ENCODE data around the gene CSH1. TPM values are rescaled to one million over a fixed set of nuclear protein-coding genes. Genes with fewer than 3 reads are reported as not detected.
A peak's percentile ranks its signal among the peaks of the same experiment; 100 is the strongest.
"Not testable (repeated sequence)": the region's sequence is repeated elsewhere in the genome, so short reads cannot be mapped to it uniquely, and the experiment has no call there.

Gene CSH1
- total and polyA plus RNA-seq, 2 donors (not counting 1 experiment from before 2014, with no cell fraction given) = not detected

GRCh38 chr17:63903787-63904201, 7.4 kb upstream of the CSH1 start:
- not testable (repeated sequence) for H3K9me3 ChIP-seq (ENCODE audit: control insufficient read depth, insufficient read depth, low read depth, low read length); H3K4me3 ChIP-seq (replicated peaks in 1 of 4; ENCODE audit: control extremely low read depth in 1 of 4, insufficient read depth in 1 of 4, low read depth in 3 of 4, low read length in 4 of 4); H4K20me1 ChIP-seq (ENCODE audit: control insufficient read depth, extremely low read depth, insufficient read depth, low read length); H3K4me1 ChIP-seq (ENCODE audit: control insufficient read depth, extremely low read depth, insufficient read depth, low read length); H3K36me3 ChIP-seq (ENCODE audit: control insufficient read depth, insufficient read depth, low read length); H3K9ac ChIP-seq (ENCODE audit: insufficient read depth, low read length); H3K27ac ChIP-seq (ENCODE audit: insufficient read depth, low read length); H2AFZ ChIP-seq (ENCODE audit: low read length); H3K79me2 ChIP-seq (ENCODE audit: control insufficient read depth, insufficient read depth, low read length); H3K27me3 ChIP-seq (ENCODE audit: control insufficient read depth, insufficient read depth, low read length); H3K4me2 ChIP-seq (ENCODE audit: extremely low read depth, insufficient read depth, low read length)
- DNase-seq (ENCODE audit: low read depth in 2 of 2) = peak in 1 of 2 donors; percentile 8
- peak; percentile 25 to 31 for TF ChIP-seq CTCF (conservative IDR thresholded peaks at IDR 0.05 in 1 of 2, IDR thresholded peaks at IDR 0.05 in 1 of 2; ENCODE audit: low read depth in 1 of 2, low read length in 2 of 2)

GRCh38 chr17:63901971-63902370, 5.6 kb upstream of the CSH1 start:
- H3K9ac ChIP-seq (ENCODE audit: insufficient read depth, low read length); H3K9me3 ChIP-seq (ENCODE audit: control insufficient read depth, insufficient read depth, low read depth, low read length); DNase-seq (ENCODE audit: low read depth in 2 of 2): not testable (repeated sequence)

GRCh38 chr17:63898899-63899798, 2.8 kb upstream of the CSH1 start:
- H3K4me3 ChIP-seq (replicated peaks in 1 of 4; ENCODE audit: control extremely low read depth in 1 of 4, insufficient read depth in 1 of 4, low read depth in 3 of 4, low read length in 4 of 4); H3K27me3 ChIP-seq (ENCODE audit: control insufficient read depth, insufficient read depth, low read length); H3K4me2 ChIP-seq (ENCODE audit: extremely low read depth, insufficient read depth, low read length); DNase-seq (ENCODE audit: low read depth in 2 of 2); H4K20me1 ChIP-seq (ENCODE audit: control insufficient read depth, extremely low read depth, insufficient read depth, low read length); H3K9ac ChIP-seq (ENCODE audit: insufficient read depth, low read length); H3K79me2 ChIP-seq (ENCODE audit: control insufficient read depth, insufficient read depth, low read length); H2AFZ ChIP-seq (ENCODE audit: low read length); H3K36me3 ChIP-seq (ENCODE audit: control insufficient read depth, insufficient read depth, low read length); H3K9me3 ChIP-seq (ENCODE audit: control insufficient read depth, insufficient read depth, low read depth, low read length); H3K4me1 ChIP-seq (ENCODE audit: control insufficient read depth, extremely low read depth, insufficient read depth, low read length); H3K27ac ChIP-seq (ENCODE audit: insufficient read depth, low read length): not testable (repeated sequence)

More at GRCh38 chr17:63901971-63902370, 5.6 kb upstream of the CSH1 start:
- H3K79me2 ChIP-seq (ENCODE audit: control insufficient read depth, insufficient read depth, low read length); H2AFZ ChIP-seq (ENCODE audit: low read length); H3K4me2 ChIP-seq (ENCODE audit: extremely low read depth, insufficient read depth, low read length); H4K20me1 ChIP-seq (ENCODE audit: control insufficient read depth, extremely low read depth, insufficient read depth, low read length); H3K4me1 ChIP-seq (ENCODE audit: control insufficient read depth, extremely low read depth, insufficient read depth, low read length); H3K4me3 ChIP-seq (replicated peaks in 1 of 4; ENCODE audit: control extremely low read depth in 1 of 4, insufficient read depth in 1 of 4, low read depth in 3 of 4, low read length in 4 of 4); H3K36me3 ChIP-seq (ENCODE audit: control insufficient read depth, insufficient read depth, low read length); H3K27me3 ChIP-seq (ENCODE audit: control insufficient read depth, insufficient read depth, low read length); H3K27ac ChIP-seq (ENCODE audit: insufficient read depth, low read length): not testable (repeated sequence)

- not testable (repeated sequence) for H3K9ac ChIP-seq (ENCODE audit: insufficient read depth, low read length); H4K20me1 ChIP-seq (ENCODE audit: control insufficient read depth, extremely low read depth, insufficient read depth, low read length); H3K79me2 ChIP-seq (ENCODE audit: control insufficient read depth, insufficient read depth, low read length); H3K36me3 ChIP-seq (ENCODE audit: control insufficient read depth, insufficient read depth, low read length); H3K9me3 ChIP-seq (ENCODE audit: control insufficient read depth, insufficient read depth, low read depth, low read length); H3K4me3 ChIP-seq (replicated peaks in 1 of 4; ENCODE audit: control extremely low read depth in 1 of 4, insufficient read depth in 1 of 4, low read depth in 3 of 4, low read length in 4 of 4); H3K27ac ChIP-seq (ENCODE audit: insufficient read depth, low read length); DNase-seq (ENCODE audit: low read depth in 2 of 2); H2AFZ ChIP-seq (ENCODE audit: low read length); H3K4me1 ChIP-seq (ENCODE audit: control insufficient read depth, extremely low read depth, insufficient read depth, low read length); H3K4me2 ChIP-seq (ENCODE audit: extremely low read depth, insufficient read depth, low read length); H3K27me3 ChIP-seq (ENCODE audit: control insufficient read depth, insufficient read depth, low read length)
Measured at GRCh38 chr17:63894821-63895220, 1.6 kb downstream of the CSH1 start.

- not testable (repeated sequence) for H3K9ac ChIP-seq (ENCODE audit: insufficient read depth, low read length); H4K20me1 ChIP-seq (ENCODE audit: control insufficient read depth, extremely low read depth, insufficient read depth, low read length); H3K79me2 ChIP-seq (ENCODE audit: control insufficient read depth, insufficient read depth, low read length); H3K4me2 ChIP-seq (ENCODE audit: extremely low read depth, insufficient read depth, low read length); H3K9me3 ChIP-seq (ENCODE audit: control insufficient read depth, insufficient read depth, low read depth, low read length); H3K4me1 ChIP-seq (ENCODE audit: control insufficient read depth, extremely low read depth, insufficient read depth, low read length); H3K27ac ChIP-seq (ENCODE audit: insufficient read depth, low read length); H2AFZ ChIP-seq (ENCODE audit: low read length); H3K4me3 ChIP-seq (replicated peaks in 1 of 4; ENCODE audit: control extremely low read depth in 1 of 4, insufficient read depth in 1 of 4, low read depth in 3 of 4, low read length in 4 of 4); H3K36me3 ChIP-seq (ENCODE audit: control insufficient read depth, insufficient read depth, low read length); DNase-seq (ENCODE audit: low read depth in 2 of 2); H3K27me3 ChIP-seq (ENCODE audit: control insufficient read depth, insufficient read depth, low read length)
Measured at GRCh38 chr17:63894021-63894420, 2.4 kb downstream of the CSH1 start.
